OCI-LY1 (cell line): ENCODE data around the gene DZANK1.
"Not testable (repeated sequence)": the region's sequence is repeated elsewhere in the genome, so short reads cannot be mapped to it uniquely, and the experiment has no call there.

Source experiments
- H2AFZ ChIP-seq: fragments of 200-600 bp; sonication (generic), shearing (Covaris generic); 2 replicates; pipeline ENCODE4 v1.6.0; 2014; ENCODE audit warnings: antibody characterized with exemption, mild to moderate bottlenecking, low read length
- H3F3A ChIP-seq: fragments of 200-600 bp; sonication (generic), shearing (Covaris generic); 2 replicates; pipeline ENCODE4 v1.6.0; 2014; ENCODE audit warnings: mild to moderate bottlenecking, antibody characterized with exemption, low read length, moderate library complexity; ENCODE audit not compliant: insufficient read depth
- H3K27ac ChIP-seq: fragments of 200-600 bp; sonication (generic); 2 replicates; pipeline ENCODE4 v1.5.1; 2014; ENCODE audit warnings: low read length, mixed run types, mild to moderate bottlenecking, low read depth; ENCODE audit not compliant: poor library complexity, severe bottlenecking
- H3K27me3 ChIP-seq: fragments of 200-600 bp; sonication (generic); 2 replicates; pipeline ENCODE4 v1.6.0; 2014; ENCODE audit warnings: antibody characterized with exemption, mild to moderate bottlenecking, low read length, moderate library complexity; ENCODE audit not compliant: insufficient read depth
- H3K36me3 ChIP-seq: fragments of 200-600 bp; sonication (generic); 2 replicates; pipeline ENCODE4 v1.6.1; 2014; ENCODE audit warnings: mild to moderate bottlenecking, antibody characterized with exemption, low read length, moderate library complexity, mixed read lengths; ENCODE audit not compliant: insufficient read depth
- H3K4me1 ChIP-seq: fragments of 200-600 bp; sonication (generic); 2 replicates; pipeline ENCODE4 v1.5.1; 2014; ENCODE audit warnings: mild to moderate bottlenecking, low read length, moderate library complexity; ENCODE audit not compliant: insufficient read depth, severe bottlenecking
- H3K4me2 ChIP-seq: fragments of 200-600 bp; sonication (generic), shearing (Covaris generic); 2 replicates; pipeline ENCODE4 v1.6.1; 2014; ENCODE audit warnings: low read length
- H3K4me3 ChIP-seq: fragments of 200-600 bp; sonication (generic); 2 replicates; pipeline ENCODE4 v1.5.1; 2014; ENCODE audit warnings: low read length, low read depth, mild to moderate bottlenecking, mixed read lengths; ENCODE audit not compliant: poor library complexity, severe bottlenecking
- H3K79me2 ChIP-seq: fragments of 200-600 bp; shearing (Covaris generic); 2 replicates; pipeline ENCODE4 v1.6.1; 2016; ENCODE audit warnings: mixed run types, low read length, mixed read lengths; ENCODE audit not compliant: insufficient read depth
- H3K9ac ChIP-seq: fragments of 200-600 bp; sonication (generic), shearing (Covaris generic); 2 replicates; pipeline ENCODE4 v1.6.1; 2014; ENCODE audit warnings: mild to moderate bottlenecking, low read length, mixed read lengths
- H3K9me2 ChIP-seq: fragments of 200-600 bp; sonication (generic), shearing (Covaris generic); 2 replicates; pipeline ENCODE4 v1.6.1; 2014; ENCODE audit warnings: low read depth, mild to moderate bottlenecking, low read length, mixed read lengths
- H3K9me3 ChIP-seq: fragments of 200-600 bp; shearing (Covaris generic); 2 replicates; pipeline ENCODE4 v1.6.1; 2014; ENCODE audit warnings: low read length, mixed read lengths
- H4K20me1 ChIP-seq: fragments of 200-600 bp; sonication (generic), shearing (Covaris generic); 2 replicates; pipeline ENCODE4 v1.6.0; 2016; ENCODE audit warnings: mild to moderate bottlenecking, low read length; ENCODE audit not compliant: insufficient read depth
- EZH2 ChIP-seq: fragments of 200-600 bp; sonication (generic), shearing (Covaris generic); IDR thresholded peaks from 2 replicates; pipeline ENCODE4 v1.8.0; 2017; ENCODE audit warnings: borderline replicate concordance, mixed run types, mild to moderate bottlenecking, antibody characterized with exemption, low read length, moderate library complexity, mixed read lengths
- TF ChIP-seq, protein P1 (sequence below): fragments of 200-600 bp; sonication (generic), shearing (Covaris generic); IDR thresholded peaks from 2 replicates; pipeline ENCODE4 v1.5.1; 2017; ENCODE audit warnings: mild to moderate bottlenecking, antibody characterized with exemption, low read length, moderate library complexity, mixed read lengths

DZANK1 gene

DNA sequence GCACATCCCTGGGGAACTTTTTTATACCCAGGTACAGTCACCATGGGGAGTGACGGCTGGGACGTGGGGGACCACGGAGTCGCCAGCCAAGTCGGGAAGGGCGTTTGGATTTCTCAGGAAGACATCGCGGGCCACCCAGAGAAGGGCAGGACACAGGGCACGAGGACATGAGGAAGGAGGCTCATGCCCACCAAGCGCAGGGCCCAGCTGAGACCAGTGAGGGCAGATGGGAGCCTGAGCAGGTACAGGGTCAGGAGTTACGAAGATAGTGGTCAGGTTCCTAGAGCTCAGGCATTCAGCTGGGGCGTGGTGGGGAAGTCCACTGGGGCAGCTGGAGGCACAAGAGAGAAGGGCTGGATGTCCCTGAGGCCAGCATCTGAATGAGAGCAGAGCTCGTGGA, 103.9 kb downstream of the DZANK1 start:
- TF ChIP-seq, protein P1, sequence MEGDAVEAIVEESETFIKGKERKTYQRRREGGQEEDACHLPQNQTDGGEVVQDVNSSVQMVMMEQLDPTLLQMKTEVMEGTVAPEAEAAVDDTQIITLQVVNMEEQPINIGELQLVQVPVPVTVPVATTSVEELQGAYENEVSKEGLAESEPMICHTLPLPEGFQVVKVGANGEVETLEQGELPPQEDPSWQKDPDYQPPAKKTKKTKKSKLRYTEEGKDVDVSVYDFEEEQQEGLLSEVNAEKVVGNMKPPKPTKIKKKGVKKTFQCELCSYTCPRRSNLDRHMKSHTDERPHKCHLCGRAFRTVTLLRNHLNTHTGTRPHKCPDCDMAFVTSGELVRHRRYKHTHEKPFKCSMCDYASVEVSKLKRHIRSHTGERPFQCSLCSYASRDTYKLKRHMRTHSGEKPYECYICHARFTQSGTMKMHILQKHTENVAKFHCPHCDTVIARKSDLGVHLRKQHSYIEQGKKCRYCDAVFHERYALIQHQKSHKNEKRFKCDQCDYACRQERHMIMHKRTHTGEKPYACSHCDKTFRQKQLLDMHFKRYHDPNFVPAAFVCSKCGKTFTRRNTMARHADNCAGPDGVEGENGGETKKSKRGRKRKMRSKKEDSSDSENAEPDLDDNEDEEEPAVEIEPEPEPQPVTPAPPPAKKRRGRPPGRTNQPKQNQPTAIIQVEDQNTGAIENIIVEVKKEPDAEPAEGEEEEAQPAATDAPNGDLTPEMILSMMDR = no peak
- no peak for TF ChIP-seq EZH2
- no peaks in the 10 kb centered on the region for H3K4me1 ChIP-seq
- H3K9ac ChIP-seq = no peak overlapping the region
- H3K4me3 ChIP-seq = no peak overlapping the region
- no peaks in the 10 kb centered on the region for H3K79me2 ChIP-seq
- no peaks in the 10 kb centered on the region for H3F3A ChIP-seq
- no peak overlapping the region for H2AFZ ChIP-seq
- no peaks in the 10 kb centered on the region for H3K9me3 ChIP-seq
- no peaks in the 10 kb centered on the region for H3K9me2 ChIP-seq
- H3K4me2 ChIP-seq = no peak overlapping the region
- no peaks in the 10 kb centered on the region for H3K36me3 ChIP-seq
- no peaks in the 10 kb centered on the region for H4K20me1 ChIP-seq
- H3K27me3 ChIP-seq = no peaks in the 10 kb centered on the region
- H3K27ac ChIP-seq = no peak overlapping the region

DNA sequence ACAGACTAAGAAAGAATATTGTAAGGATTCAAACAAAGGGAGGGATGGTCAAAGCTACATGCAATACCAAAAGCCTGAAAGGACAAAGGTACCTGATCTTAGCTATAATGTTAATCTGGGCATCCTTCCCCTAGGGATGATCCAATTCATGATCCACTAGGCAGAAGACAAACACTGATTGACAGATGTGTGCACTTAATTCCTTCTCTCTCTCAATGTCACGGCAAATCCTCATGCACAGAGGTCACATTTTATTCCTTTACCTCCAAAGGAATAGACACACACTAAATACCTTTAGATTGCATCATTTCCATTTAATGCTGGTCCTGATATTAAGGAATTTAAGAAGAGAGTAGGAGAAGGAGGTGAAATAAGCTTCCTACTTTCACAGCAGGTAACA, 105.2 kb downstream of the DZANK1 start:
- no peak overlapping the region for H3K27ac ChIP-seq
- H2AFZ ChIP-seq = no peak overlapping the region
- no peak overlapping the region for H3K4me2 ChIP-seq
- H3K9me3 ChIP-seq = no peaks in the 10 kb centered on the region
- H3K27me3 ChIP-seq = no peaks in the 10 kb centered on the region
- no peaks in the 10 kb centered on the region for H3F3A ChIP-seq
- no peak for TF ChIP-seq EZH2
- H3K9me2 ChIP-seq = no peaks in the 10 kb centered on the region
- H3K79me2 ChIP-seq = no peaks in the 10 kb centered on the region
- H3K36me3 ChIP-seq = no peaks in the 10 kb centered on the region
- H4K20me1 ChIP-seq = no peaks in the 10 kb centered on the region
- no peak overlapping the region for H3K4me3 ChIP-seq
- no peak overlapping the region for H3K9ac ChIP-seq
- no peaks in the 10 kb centered on the region for H3K4me1 ChIP-seq

DNA sequence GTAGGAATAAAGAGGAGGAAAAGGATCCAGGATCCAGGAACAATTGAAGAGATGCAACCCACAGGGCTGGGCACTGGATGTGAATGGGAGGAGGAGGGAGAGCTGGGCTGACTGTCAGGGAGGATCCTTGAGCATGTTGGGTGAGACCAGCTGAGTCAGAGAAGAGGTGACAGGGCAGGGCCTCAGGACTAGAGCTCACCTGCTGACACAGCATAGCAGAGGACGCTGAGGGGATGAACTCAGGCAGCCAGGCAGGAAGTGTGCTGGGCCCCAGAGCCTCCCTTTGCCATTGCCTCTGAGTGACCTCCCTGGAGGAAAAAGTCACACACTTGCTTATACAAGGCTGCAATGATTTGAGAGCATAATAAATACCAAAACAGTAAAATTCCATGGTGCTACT, 106.2 kb downstream of the DZANK1 start:
- no peaks in the 10 kb centered on the region for H3K9me2 ChIP-seq
- H3K9ac ChIP-seq = no peak overlapping the region
- no peak for TF ChIP-seq EZH2
- TF ChIP-seq, protein P1 = no peak
- H3K4me1 ChIP-seq = no peaks in the 10 kb centered on the region
- no peaks in the 10 kb centered on the region for H3K9me3 ChIP-seq
- H3K4me3 ChIP-seq = no peak overlapping the region
- no peak overlapping the region for H2AFZ ChIP-seq
- no peaks in the 10 kb centered on the region for H3F3A ChIP-seq
- no peaks in the 10 kb centered on the region for H3K27me3 ChIP-seq
- H3K27ac ChIP-seq = no peak overlapping the region
- H3K79me2 ChIP-seq = no peaks in the 10 kb centered on the region
- no peaks in the 10 kb centered on the region for H3K36me3 ChIP-seq
- no peaks in the 10 kb centered on the region for H4K20me1 ChIP-seq
- H3K4me2 ChIP-seq = no peak overlapping the region

DNA sequence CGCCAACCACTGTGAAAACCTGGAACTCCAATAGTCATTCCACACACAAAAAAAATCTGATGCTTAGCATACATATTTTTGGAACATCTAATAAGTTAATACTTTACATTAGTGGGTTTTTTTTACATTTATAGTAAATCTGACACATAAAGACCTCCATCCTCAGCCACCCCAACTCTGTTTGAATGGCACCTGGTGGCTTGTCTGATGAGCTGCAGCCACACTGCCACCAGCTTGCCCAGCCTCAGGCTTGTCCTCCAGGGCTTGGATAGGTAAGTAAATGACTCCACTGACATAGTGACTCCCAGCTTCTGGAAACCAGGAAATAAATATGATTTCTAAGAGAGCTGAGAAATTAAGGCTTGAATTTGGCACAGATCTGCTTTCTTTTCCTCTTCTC, 107.0 kb downstream of the DZANK1 start:
- no peaks in the 10 kb centered on the region for H3K4me1 ChIP-seq
- no peak overlapping the region for H3K27ac ChIP-seq
- no peaks in the 10 kb centered on the region for H3K36me3 ChIP-seq
- H3K9me2 ChIP-seq = no peaks in the 10 kb centered on the region
- no peaks in the 10 kb centered on the region for H3K9me3 ChIP-seq
- no peaks in the 10 kb centered on the region for H3F3A ChIP-seq
- no peaks in the 10 kb centered on the region for H4K20me1 ChIP-seq
- no peaks in the 10 kb centered on the region for H3K79me2 ChIP-seq
- no peak overlapping the region for H3K9ac ChIP-seq
- H3K4me2 ChIP-seq = no peak overlapping the region
- no peaks in the 10 kb centered on the region for H3K27me3 ChIP-seq
- TF ChIP-seq, protein P1 = no peak
- TF ChIP-seq EZH2 = no peak
- no peak overlapping the region for H2AFZ ChIP-seq
- H3K4me3 ChIP-seq = no peak overlapping the region

DNA sequence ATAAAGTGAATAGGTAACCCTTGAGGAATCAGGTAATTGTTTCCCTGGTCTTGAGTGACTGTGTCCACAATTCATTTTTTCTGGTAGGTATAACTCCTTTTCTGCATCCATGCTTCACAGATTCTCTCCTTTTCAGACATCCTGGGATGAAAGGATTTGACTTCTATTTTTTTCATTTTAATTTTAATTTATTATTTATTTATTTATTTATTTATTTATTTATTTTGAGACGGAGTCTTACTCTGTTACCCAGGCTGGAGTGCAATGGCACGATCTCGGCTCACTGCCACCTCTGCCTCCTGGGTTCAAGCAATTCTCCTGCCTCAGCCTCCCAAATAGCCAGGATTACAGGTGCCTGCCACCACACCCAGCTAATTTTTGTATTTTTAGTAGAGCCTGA, 117.1 kb downstream of the DZANK1 start:
- not testable (repeated sequence) for H3K27me3 ChIP-seq, H3K9me3 ChIP-seq, H2AFZ ChIP-seq, H3K4me2 ChIP-seq, H3K36me3 ChIP-seq, H3K4me1 ChIP-seq, H3K9me2 ChIP-seq, H3F3A ChIP-seq, H3K9ac ChIP-seq, H3K4me3 ChIP-seq, H3K79me2 ChIP-seq, H4K20me1 ChIP-seq, H3K27ac ChIP-seq
